C4-2B (cell line): ENCODE results near the gene AKR1C4.

ENCODE experiments used
- CTCF ChIP-seq: fragments of 450-650 bp; conservative IDR thresholded peaks from 2 replicates; pipeline ENCODE4 v1.5.1; 2017; ENCODE audit warnings: mild to moderate bottlenecking
- ZFX ChIP-seq: fragments of 450-650 bp; IDR thresholded peaks from 2 replicates; pipeline ENCODE4 v1.6.1; 2017

- TF ChIP-seq CTCF (no peak), ZFX (no peak)
These were observed 30.9 kb upstream of the AKR1C4 start for GRCh38 chr10:5165738-5166137.
